Measurements from ENCODE around the gene SPTBN1. TPM values are rescaled to one million over a fixed set of nuclear protein-coding genes. Genes with fewer than 3 reads are reported as not detected.

SPTBN1 gene
- total RNA-seq, 1 donor from 2014 or later: 214 TPM

DNA sequence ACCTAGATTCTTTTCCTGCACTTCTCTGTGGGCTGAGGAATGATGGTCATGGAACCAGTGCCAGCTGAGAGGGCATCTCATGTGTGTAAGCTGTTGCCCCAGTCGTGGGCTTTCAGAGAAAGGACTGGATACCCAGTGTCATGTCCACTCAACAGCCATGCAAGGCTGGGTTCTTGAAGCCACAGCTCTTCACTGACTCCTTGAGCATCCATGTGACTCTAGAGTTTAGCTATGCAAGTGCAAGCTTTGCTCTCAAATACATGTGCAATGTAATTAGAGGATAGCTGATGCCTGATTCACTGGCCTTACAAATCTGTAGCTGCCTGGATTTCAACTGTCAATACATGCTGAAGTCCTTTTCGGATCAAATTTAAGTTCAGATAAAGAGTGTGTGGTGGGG is 220.5 kb downstream of the SPTBN1 start:
- Mint-ChIP-seq H3K27ac (no peak overlapping the region), H3K4me1 (ENCODE audit: unreplicated experiment) (peaks cover 5% of the 10 kb centered on the region), H3K27me3 (no peaks in the 10 kb centered on the region), H3K4me3 (no peak overlapping the region), H3K9me3 (no peaks in the 10 kb centered on the region), H3K36me3 (peaks cover 3% of the 10 kb centered on the region)
- TF ChIP-seq, protein P1, sequence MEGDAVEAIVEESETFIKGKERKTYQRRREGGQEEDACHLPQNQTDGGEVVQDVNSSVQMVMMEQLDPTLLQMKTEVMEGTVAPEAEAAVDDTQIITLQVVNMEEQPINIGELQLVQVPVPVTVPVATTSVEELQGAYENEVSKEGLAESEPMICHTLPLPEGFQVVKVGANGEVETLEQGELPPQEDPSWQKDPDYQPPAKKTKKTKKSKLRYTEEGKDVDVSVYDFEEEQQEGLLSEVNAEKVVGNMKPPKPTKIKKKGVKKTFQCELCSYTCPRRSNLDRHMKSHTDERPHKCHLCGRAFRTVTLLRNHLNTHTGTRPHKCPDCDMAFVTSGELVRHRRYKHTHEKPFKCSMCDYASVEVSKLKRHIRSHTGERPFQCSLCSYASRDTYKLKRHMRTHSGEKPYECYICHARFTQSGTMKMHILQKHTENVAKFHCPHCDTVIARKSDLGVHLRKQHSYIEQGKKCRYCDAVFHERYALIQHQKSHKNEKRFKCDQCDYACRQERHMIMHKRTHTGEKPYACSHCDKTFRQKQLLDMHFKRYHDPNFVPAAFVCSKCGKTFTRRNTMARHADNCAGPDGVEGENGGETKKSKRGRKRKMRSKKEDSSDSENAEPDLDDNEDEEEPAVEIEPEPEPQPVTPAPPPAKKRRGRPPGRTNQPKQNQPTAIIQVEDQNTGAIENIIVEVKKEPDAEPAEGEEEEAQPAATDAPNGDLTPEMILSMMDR (conservative IDR thresholded peaks at IDR 0.05): no peak
- DNase-seq (ENCODE audit: extremely low spot score, unreplicated experiment): no peak

DNA sequence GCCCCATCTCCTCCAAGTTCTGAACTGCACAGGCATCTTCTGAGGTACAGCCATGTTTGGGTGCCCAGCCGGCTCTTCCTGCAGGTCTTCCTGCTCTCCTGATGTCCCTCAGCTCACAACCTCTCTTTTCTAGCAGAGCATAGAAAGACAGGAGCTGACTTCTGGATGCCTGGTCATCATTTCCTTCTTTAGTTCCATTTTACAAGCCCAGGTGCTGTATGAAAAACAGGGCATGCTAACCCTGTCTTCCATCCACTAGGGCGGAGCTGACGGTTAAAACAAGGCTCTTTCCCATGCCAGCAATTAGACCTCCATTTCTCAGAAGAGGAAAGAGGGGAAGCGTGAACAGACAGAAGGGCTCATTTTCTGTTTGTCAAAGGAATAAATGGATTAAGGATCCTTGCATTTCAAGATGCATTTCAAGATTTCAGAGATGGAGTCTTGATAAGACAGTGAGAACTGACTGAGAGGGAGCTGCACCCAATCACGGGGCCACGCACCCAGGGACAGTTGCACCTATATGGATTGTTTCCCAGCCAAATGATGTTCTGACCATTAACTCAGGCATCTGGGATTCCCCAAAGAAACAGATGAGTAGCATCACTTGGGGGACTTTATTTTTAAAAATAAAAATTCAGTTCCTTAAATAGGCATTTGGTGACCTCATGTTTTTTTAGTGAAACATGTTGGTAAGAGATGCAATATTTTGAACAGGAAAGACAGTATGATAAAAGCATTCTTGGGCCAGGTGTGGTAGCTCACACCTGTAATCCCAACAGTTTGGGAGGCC is 221.5 kb downstream of the SPTBN1 start:
- no peak for DNase-seq (ENCODE audit: extremely low spot score, unreplicated experiment)
- Mint-ChIP-seq H3K4me3 (no peak overlapping the region), H3K27me3 (no peaks in the 10 kb centered on the region), H3K27ac (peak overlapping the region; percentile 33), H3K36me3 (no peaks in the 10 kb centered on the region), H3K9me3 (no peaks in the 10 kb centered on the region), H3K4me1 (ENCODE audit: unreplicated experiment) (peaks cover 5% of the 10 kb centered on the region)
- TF ChIP-seq, protein P1 (conservative IDR thresholded peaks at IDR 0.05): no peak

DNA sequence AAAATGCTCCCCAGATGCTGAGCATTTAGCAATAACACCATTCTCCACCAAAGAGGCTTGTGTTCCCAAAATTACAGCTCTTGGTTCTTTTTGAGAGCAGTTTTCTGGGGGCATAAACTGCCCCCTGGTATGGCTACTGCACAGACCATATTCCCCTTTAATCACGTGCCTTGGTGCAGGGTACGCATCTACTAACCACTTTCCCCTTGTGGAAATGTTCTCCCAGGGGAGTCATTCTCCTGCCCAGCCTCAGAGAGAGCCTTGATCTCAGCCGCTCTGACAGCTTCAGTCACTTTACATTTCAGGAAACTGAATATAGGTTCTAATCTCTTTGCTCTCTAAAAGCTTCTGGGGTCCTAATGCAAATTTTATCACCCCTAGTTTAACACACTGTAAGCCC is 222.6 kb downstream of the SPTBN1 start:
- Mint-ChIP-seq H3K27me3 (no peaks in the 10 kb centered on the region), H3K27ac (no peak overlapping the region), H3K9me3 (no peaks in the 10 kb centered on the region), H3K36me3 (no peaks in the 10 kb centered on the region), H3K4me1 (ENCODE audit: unreplicated experiment) (peaks cover 5% of the 10 kb centered on the region), H3K4me3 (no peak overlapping the region)
- TF ChIP-seq, protein P1 (conservative IDR thresholded peaks at IDR 0.05): no peak
- no peak for DNase-seq (ENCODE audit: extremely low spot score, unreplicated experiment)

DNA sequence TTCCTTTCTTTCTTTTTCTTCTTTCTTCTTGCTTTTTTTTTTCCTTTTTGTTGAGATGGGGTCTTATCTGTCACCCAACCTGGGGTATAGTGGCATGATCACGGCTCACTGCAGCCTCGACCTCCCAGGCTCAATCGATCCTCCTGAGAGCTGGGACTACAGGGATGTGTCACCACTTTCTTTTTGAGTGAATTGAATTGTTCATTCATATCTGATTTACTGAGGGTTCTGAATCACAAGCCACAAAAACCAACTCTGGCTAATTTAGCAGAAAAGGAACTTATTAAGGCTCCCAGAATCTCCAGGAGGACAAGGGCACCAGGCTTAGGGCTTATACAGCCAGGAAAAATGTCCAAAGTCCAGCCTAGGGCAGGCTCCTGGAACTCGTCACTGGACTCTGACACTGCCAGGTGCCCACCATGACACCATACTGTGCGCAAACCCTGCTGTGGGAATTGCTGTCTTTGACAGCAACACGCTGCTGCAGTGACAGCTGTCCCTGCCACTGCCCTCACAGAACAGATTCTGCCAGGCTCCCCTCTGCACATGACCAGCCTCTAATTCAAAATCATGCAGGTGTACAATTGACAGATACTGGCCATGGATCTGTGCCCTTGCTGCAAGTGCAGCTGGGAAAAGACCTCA is 224.4 kb downstream of the SPTBN1 start:
- peaks cover 5% of the 10 kb centered on the region for H3K4me1 Mint-ChIP-seq (ENCODE audit: unreplicated experiment)
- no peaks in the 10 kb centered on the region for H3K36me3 Mint-ChIP-seq
- no peaks in the 10 kb centered on the region for H3K9me3 Mint-ChIP-seq
- no peaks in the 10 kb centered on the region for H3K27me3 Mint-ChIP-seq
- no peak overlapping the region for H3K27ac Mint-ChIP-seq
- TF ChIP-seq, protein P1 (conservative IDR thresholded peaks at IDR 0.05): no peak
- DNase-seq (ENCODE audit: extremely low spot score, unreplicated experiment): no peak
- no peak overlapping the region for H3K4me3 Mint-ChIP-seq

DNA sequence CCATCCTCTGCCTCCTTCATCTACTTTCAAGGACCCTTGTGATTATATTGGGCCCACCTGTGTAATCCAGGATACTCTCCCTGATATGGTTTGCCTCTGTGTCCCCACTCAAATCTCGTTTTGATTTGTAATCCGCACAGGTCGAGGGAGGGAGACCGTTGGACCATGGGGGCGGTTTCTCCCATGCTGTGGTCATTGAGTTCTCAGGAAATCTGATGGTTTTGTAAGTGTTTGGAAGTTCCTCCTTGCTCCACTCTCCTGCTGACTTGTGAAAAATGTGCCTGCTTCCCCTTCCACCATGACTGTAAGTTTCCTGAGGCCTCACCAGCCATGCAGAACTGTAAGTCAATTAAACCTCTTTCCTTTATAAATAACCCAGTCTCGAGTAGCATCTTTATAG is 225.3 kb downstream of the SPTBN1 start:
- peaks cover 5% of the 10 kb centered on the region for H3K4me1 Mint-ChIP-seq (ENCODE audit: unreplicated experiment)
- no peak overlapping the region for H3K4me3 Mint-ChIP-seq
- H3K36me3 Mint-ChIP-seq: no peaks in the 10 kb centered on the region
- DNase-seq (ENCODE audit: extremely low spot score, unreplicated experiment): no peak
- TF ChIP-seq, protein P1 (conservative IDR thresholded peaks at IDR 0.05): no peak
- no peak overlapping the region for H3K27ac Mint-ChIP-seq
- no peaks in the 10 kb centered on the region for H3K27me3 Mint-ChIP-seq
- no peaks in the 10 kb centered on the region for H3K9me3 Mint-ChIP-seq

All from type B pancreatic cell (in vitro differentiated cells).